CD14-positive monocyte (primary cell): ENCODE data around the gene TMEM181. TPM values are rescaled to one million over a fixed set of nuclear protein-coding genes. Genes with fewer than 3 reads are reported as not detected.
"Not testable (repeated sequence)": the region's sequence is repeated elsewhere in the genome, so short reads cannot be mapped to it uniquely, and the experiment has no call there.

Source experiments
- DNase-seq, 3 donors: peaks; one replicate each; pipeline ENCODE4 v3.0.0-alpha.2; 2011 to 2022
- H2AFZ ChIP-seq: 2 replicates; pipeline ENCODE4 v1.6.0; 2012; ENCODE audit warnings: mild to moderate bottlenecking, low read depth, low read length, inconsistent platforms; ENCODE audit not compliant: insufficient read depth, poor library complexity, severe bottlenecking
- H3K27ac ChIP-seq, 2 donors: 1 replicate in 1 of 2; 2 replicates in 1 of 2; pipeline ENCODE4 v1.5.1; 2012 to 2013; ENCODE audit warnings: low read length in 2 of 2, control low read depth in 1 of 2, inconsistent platforms in 1 of 2, low read depth in 1 of 2, mild to moderate bottlenecking in 1 of 2
- H3K27me3 ChIP-seq, 2 donors: one replicate each; pipeline versions ENCODE4 v1.6.0 to v1.6.1; 2011 to 2013; ENCODE audit warnings: low read length in 2 of 2; ENCODE audit not compliant: control insufficient read depth in 2 of 2, insufficient read depth in 2 of 2
- H3K36me3 ChIP-seq, 2 donors: replicated peaks in 1 of 2; 1 replicate in 1 of 2; 2 replicates in 1 of 2; pipeline versions ENCODE4 v1.5.1 to v1.6.1; 2012 to 2013; ENCODE audit warnings: low read length in 2 of 2, control low read depth in 1 of 2, inconsistent platforms in 1 of 2, mild to moderate bottlenecking in 1 of 2; ENCODE audit not compliant: insufficient read depth in 2 of 2, control insufficient read depth in 1 of 2
- H3K4me1 ChIP-seq, 2 donors: 1 replicate in 1 of 2; 2 replicates in 1 of 2; pipeline versions ENCODE4 v1.5.1 to v1.6.1; 2012 to 2013; ENCODE audit warnings: low read length in 2 of 2, control low read depth in 1 of 2, inconsistent platforms in 1 of 2, mild to moderate bottlenecking in 1 of 2, moderate library complexity in 1 of 2; ENCODE audit not compliant: insufficient read depth in 2 of 2, control insufficient read depth in 1 of 2
- H3K4me2 ChIP-seq: replicated peaks from 2 replicates; pipeline ENCODE3; 2012; ENCODE audit warnings: low read length, moderate library complexity, mild to moderate bottlenecking; ENCODE audit not compliant: poor library complexity, severe bottlenecking; ENCODE audit errors: extremely low read depth
- H3K4me3 ChIP-seq, 3 experiments: fragments of 200-600 bp in 1 of 3; sonication (generic) in 1 of 3; replicated peaks in 1 of 3; 1 replicate in 2 of 3; 2 replicates in 1 of 3; pipeline ENCODE4 v1.5.1; 2011 to 2013; ENCODE audit warnings: low read length in 3 of 3, mild to moderate bottlenecking in 3 of 3, control low read depth in 2 of 3, low read depth in 2 of 3, inconsistent platforms in 1 of 3, moderate library complexity in 1 of 3
- H3K79me2 ChIP-seq: 2 replicates; pipeline ENCODE4 v1.6.0; 2012; ENCODE audit warnings: mild to moderate bottlenecking, control low read depth, inconsistent platforms, low read length, moderate library complexity; ENCODE audit not compliant: insufficient read depth
- H3K9ac ChIP-seq: 2 replicates; pipeline ENCODE4 v1.6.0; 2017; ENCODE audit warnings: low read length, mild to moderate bottlenecking; ENCODE audit not compliant: insufficient read depth, poor library complexity, severe bottlenecking
- H3K9me3 ChIP-seq, 2 donors: replicated peaks in 1 of 2; 1 replicate in 1 of 2; 2 replicates in 1 of 2; pipeline versions ENCODE4 v1.5.1 to v1.6.1; 2012 to 2013; ENCODE audit warnings: low read length in 2 of 2, control low read depth in 1 of 2; ENCODE audit not compliant: control insufficient read depth in 1 of 2, insufficient read depth in 1 of 2
- H4K20me1 ChIP-seq: 2 replicates; pipeline ENCODE4 v1.6.0; 2012; ENCODE audit warnings: mild to moderate bottlenecking, low read length, control low read depth, moderate library complexity; ENCODE audit not compliant: insufficient read depth
- H3K27ac Mint-ChIP-seq, 7 donors: one replicate each; pipeline ENCODE4 v1.8.0; 2020; ENCODE audit warnings: mild to moderate bottlenecking in 7 of 7, mixed read lengths in 7 of 7, moderate library complexity in 6 of 7, inconsistent platforms in 2 of 7
- H3K27me3 Mint-ChIP-seq, 3 donors: one replicate each; pipeline ENCODE4 v1.8.0; 2021 to 2022; ENCODE audit warnings: low read depth in 3 of 3, mild to moderate bottlenecking in 3 of 3, mixed read lengths in 3 of 3, moderate library complexity in 3 of 3, inconsistent platforms in 1 of 3
- H3K36me3 Mint-ChIP-seq, 2 donors: one replicate each; pipeline ENCODE4 v1.8.0; 2020; ENCODE audit warnings: mixed read lengths in 2 of 2, inconsistent platforms in 1 of 2, mild to moderate bottlenecking in 1 of 2
- H3K4me1 Mint-ChIP-seq: one replicate; pipeline ENCODE4 v1.8.0; 2020; ENCODE audit warnings: mild to moderate bottlenecking, mixed read lengths
- H3K4me3 Mint-ChIP-seq, 2 donors: one replicate each; pipeline ENCODE4 v1.8.0; 2020; ENCODE audit warnings: mild to moderate bottlenecking in 2 of 2, mixed read lengths in 2 of 2, moderate library complexity in 1 of 2
- H3K9me3 Mint-ChIP-seq, 7 donors: one replicate each; pipeline ENCODE4 v1.8.0; 2020 to 2022; ENCODE audit warnings: mixed read lengths in 7 of 7, mild to moderate bottlenecking in 6 of 7, moderate library complexity in 6 of 7, inconsistent platforms in 2 of 7
- CTCF ChIP-seq: fragments of 200-600 bp; IDR thresholded peaks from one replicate; pipeline ENCODE4 v1.8.0; 2022; ENCODE audit warnings: antibody characterized with exemption, mild to moderate bottlenecking
- WGBS: methylation state at CpG from one replicate; pipeline ENCODE4 v1.1.5; 2013; ENCODE audit warnings: missing lambda C conversion rate; ENCODE audit not compliant: insufficient coverage; 5-methylcytosine and 5-hydroxymethylcytosine counted together
- intact Hi-C, 2 donors: fragments of 100-400 bp; cut with micrococcal nuclease; formaldehyde crosslinking; loops; one replicate each; pipeline versions ENCODE4 v1.15.0 to v1.15.1; 2023
- polyA plus RNA-seq, 3 donors: library from polyadenylated mRNA; depleted of rRNA in 1 of 3; unstranded in 2 of 3; stranded (reverse) in 1 of 3; fragments of 300-500 nt in 2 of 3; fragments of >200 nt in 1 of 3; fragmentation: Illumina TruSeq in 2 of 3; gene quantifications; 1 replicate in 2 of 3; 2 replicates in 1 of 3; pipeline ENCODE4 v1.2.3, GENCODE V29; 2012 to 2021

TMEM181 gene
- polyA plus RNA-seq, 3 donors, result 2.4 to 6.8 (median 2.6) TPM

GRCh38 chr6:158524311-158524710 is 35.6 kb upstream of the TMEM181 start:
- Histone ChIP-seq H4K20me1 (no peaks in the 10 kb centered on the region), H3K9ac (no peak overlapping the region), H3K4me3 (no peak overlapping the region), H3K4me1 (no peaks in the 10 kb centered on the region), H2AFZ (no peak overlapping the region), H3K79me2 (no peaks in the 10 kb centered on the region), H3K4me2 (no peak overlapping the region), H3K36me3 (no peaks in the 10 kb centered on the region), H3K27ac (no peak overlapping the region), H3K27me3 (peaks cover 0 to 13% of the 10 kb centered on the region in 2 donors), H3K9me3 (no peaks in the 10 kb centered on the region)
- no peak overlapping the region for H3K4me3 Mint-ChIP-seq
- peaks cover 0 to 9% (median 6%) of the 10 kb centered on the region in 7 donors for H3K9me3 Mint-ChIP-seq
- no peaks in the 10 kb centered on the region for H3K4me1 Mint-ChIP-seq
- peaks cover 12 to 32% (median 17%) of the 10 kb centered on the region in 3 donors for H3K27me3 Mint-ChIP-seq
- TF ChIP-seq CTCF, result no peak
- H3K27ac Mint-ChIP-seq, result no peak overlapping the region
- 97% methylated on average over 15 of the region's 15 CpGs for WGBS
- DNase-seq, result no peak
- H3K36me3 Mint-ChIP-seq, result no peaks in the 10 kb centered on the region
- intact Hi-C loops, result no loop called here

GRCh38 chr6:158527858-158528257 is 32.0 kb upstream of the TMEM181 start:
- WGBS, result no CpG with 5 or more reads among the region's 1 CpG
- H3K9ac ChIP-seq, H3K36me3 ChIP-seq, H3K79me2 ChIP-seq, H3K27me3 ChIP-seq, H4K20me1 ChIP-seq, H3K4me1 ChIP-seq, H3K4me2 ChIP-seq, H3K27ac ChIP-seq, intact Hi-C loops, H3K4me3 Mint-ChIP-seq, H3K4me1 Mint-ChIP-seq, H3K36me3 Mint-ChIP-seq, H3K4me3 ChIP-seq, DNase-seq, H2AFZ ChIP-seq, H3K9me3 ChIP-seq, H3K27ac Mint-ChIP-seq: not testable (repeated sequence)
- peaks cover 0 to 11% (median 6%) of the 10 kb centered on the region in 7 donors for H3K9me3 Mint-ChIP-seq
- H3K27me3 Mint-ChIP-seq, result peaks cover 10 to 40% (median 16%) of the 10 kb centered on the region in 3 donors
